LNCAP (cell line): ENCODE data around the gene MRPL9.

ENCODE experiments used
- CTCF ChIP-seq: fragments of 450-650 bp; IDR thresholded peaks from 2 replicates; pipeline ENCODE4 v1.5.1; 2017; ENCODE audit warnings: mild to moderate bottlenecking

The MRPL9 gene

GRCh38 chr1:151720974-151721787, 42.1 kb downstream of the MRPL9 start, which contains the start of gene RIIAD1:
RIIAD1 (plus strand) TSS chr1:151721522; CDS start chr1:151721537, 15 bp downstream.
- TF ChIP-seq CTCF: no peak

DNA sequence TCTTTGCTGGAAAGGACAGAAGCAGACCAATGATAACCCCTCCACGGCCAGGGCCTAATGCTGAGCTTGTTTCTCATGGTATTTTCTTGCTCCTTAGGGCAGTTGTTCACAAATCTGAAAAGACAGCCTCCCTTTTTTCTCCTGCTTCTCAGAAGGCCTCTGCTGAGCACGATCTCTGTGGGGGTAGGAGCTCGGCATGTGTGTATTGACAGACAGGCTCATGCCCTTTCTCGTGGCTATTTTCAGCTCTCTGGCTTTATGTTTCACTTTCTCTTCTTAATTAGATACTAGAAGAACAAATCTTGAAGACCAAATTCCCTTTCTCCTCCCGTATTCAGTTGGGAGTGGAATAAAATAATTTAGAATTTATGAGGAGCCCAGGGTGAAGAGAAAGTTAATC, 42.7 kb downstream of the MRPL9 start:
- TF ChIP-seq CTCF: no peak

DNA sequence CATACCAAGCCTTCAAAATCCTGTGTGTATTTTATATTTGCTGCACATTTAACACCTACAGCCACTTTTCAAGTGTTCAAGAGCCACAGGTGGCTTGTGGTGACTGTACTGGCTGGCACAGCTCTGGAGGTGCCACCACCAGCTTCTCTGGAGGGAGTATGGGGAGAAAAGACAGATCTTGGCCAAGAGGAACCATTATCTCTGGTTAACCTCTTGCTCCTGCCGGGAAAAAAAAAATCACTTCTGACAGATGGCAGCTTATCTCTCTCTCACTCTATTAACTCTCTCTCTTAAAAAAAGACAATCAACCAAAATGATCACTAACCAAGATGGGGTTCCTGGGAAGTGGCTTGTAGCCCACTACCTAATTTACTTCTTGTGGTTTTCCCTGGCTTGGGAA, 43.2 kb downstream of the MRPL9 start:
- no peak for TF ChIP-seq CTCF

- no peak for TF ChIP-seq CTCF
These were observed 44.6 kb downstream of the MRPL9 start for GRCh38 chr1:151718666-151719065.

GRCh38 chr1:151718011-151718431, 45.3 kb downstream of the MRPL9 start:
- TF ChIP-seq CTCF: no peak

GRCh38 chr1:151716771-151717631, 46.3 kb downstream of the MRPL9 start, which contains the start of gene CELF3:
CELF3 (minus strand) TSS chr1:151716803; CDS start chr1:151716020, 783 bp downstream.
- TF ChIP-seq CTCF: no peak

GRCh38 chr1:151716405-151716762, 46.9 kb downstream of the MRPL9 start:
- TF ChIP-seq CTCF: no peak
